Keratinocyte (primary cell): Measurements from ENCODE around the gene ACOX2. TPM values are rescaled to one million over a fixed set of nuclear protein-coding genes. Genes with fewer than 3 reads are reported as not detected.

Experiments used
- DNase-seq: peaks from one replicate; pipeline ENCODE4 v3.0.0-alpha.2; 2011; ENCODE audit warnings: low read depth, missing footprints, low spot score
- FAIRE-seq: peaks from 2 replicates; lab custom pipeline; 2011; peaks lifted over from hg19 to GRCh38; lab: Jason Lieb, UNC
- H2AFZ ChIP-seq: 2 replicates; pipeline ENCODE4 v1.6.0; 2012; ENCODE audit warnings: low read length, control low read depth, inconsistent platforms; ENCODE audit not compliant: control insufficient read depth
- H3K27ac ChIP-seq: 2 replicates; pipeline ENCODE4 v1.5.1; 2011; ENCODE audit warnings: low read length; ENCODE audit not compliant: control insufficient read depth, insufficient read depth
- H3K27me3 ChIP-seq: 3 replicates; pipeline ENCODE4 v1.6.0; 2011; ENCODE audit warnings: low read length; ENCODE audit not compliant: control insufficient read depth, insufficient read depth; ENCODE audit errors: extremely low read depth
- H3K36me3 ChIP-seq, 2 experiments: 2 replicates in 1 of 2; 3 replicates in 1 of 2; pipeline ENCODE4 v1.5.1; 2011; ENCODE audit warnings: low read length in 2 of 2, mild to moderate bottlenecking in 1 of 2; ENCODE audit not compliant: control insufficient read depth in 2 of 2, insufficient read depth in 2 of 2; ENCODE audit errors: extremely low read depth in 1 of 2
- H3K4me1 ChIP-seq: 3 replicates; pipeline ENCODE4 v1.5.1; 2011; ENCODE audit warnings: low read length; ENCODE audit not compliant: control insufficient read depth, insufficient read depth; ENCODE audit errors: extremely low read depth
- H3K4me2 ChIP-seq: 3 replicates; pipeline ENCODE4 v1.6.0; 2011; ENCODE audit warnings: low read depth, low read length; ENCODE audit not compliant: control insufficient read depth, insufficient read depth; ENCODE audit errors: extremely low read depth
- H3K4me3 ChIP-seq, 3 experiments: fragments of 200-600 bp in 1 of 3; sonication (generic) in 1 of 3; 2 replicates in 2 of 3; 3 replicates in 1 of 3; pipeline ENCODE4 v1.5.1; 2011 to 2016; ENCODE audit warnings: low read length in 3 of 3, mild to moderate bottlenecking in 3 of 3, control low read depth in 2 of 3, inconsistent platforms in 1 of 3, low read depth in 1 of 3, mixed read lengths in 1 of 3, mixed run types in 1 of 3, moderate library complexity in 1 of 3; ENCODE audit not compliant: control insufficient read depth in 2 of 3, insufficient read depth in 2 of 3; ENCODE audit errors: extremely low read depth in 1 of 3
- H3K79me2 ChIP-seq: 2 replicates; pipeline ENCODE4 v1.6.0; 2012; ENCODE audit warnings: low read length; ENCODE audit not compliant: control insufficient read depth, insufficient read depth
- H3K9ac ChIP-seq: 3 replicates; pipeline ENCODE4 v1.6.0; 2011; ENCODE audit warnings: low read length; ENCODE audit not compliant: control insufficient read depth, insufficient read depth; ENCODE audit errors: extremely low read depth
- H3K9me1 ChIP-seq: 3 replicates; pipeline ENCODE4 v1.6.0; 2011; ENCODE audit warnings: low read length; ENCODE audit not compliant: control insufficient read depth, insufficient read depth; ENCODE audit errors: extremely low read depth
- H3K9me3 ChIP-seq: 2 replicates; pipeline ENCODE4 v1.5.1; 2012; ENCODE audit warnings: low read depth, low read length; ENCODE audit not compliant: control insufficient read depth
- H4K20me1 ChIP-seq: 3 replicates; pipeline ENCODE4 v1.6.0; 2011; ENCODE audit warnings: low read length; ENCODE audit not compliant: control insufficient read depth, insufficient read depth; ENCODE audit errors: extremely low read depth
- CTCF ChIP-seq, 3 experiments: IDR thresholded peaks in 1 of 3; conservative IDR thresholded peaks in 1 of 3; optimal IDR thresholded peaks in 1 of 3; 2 replicates in 2 of 3; 3 replicates in 1 of 3; pipeline versions ENCODE3 to v1.5.1; 2011; ENCODE audit warnings: low read length in 3 of 3, mild to moderate bottlenecking in 3 of 3, moderate library complexity in 2 of 3, control low read depth in 1 of 3, inconsistent platforms in 1 of 3; ENCODE audit not compliant: insufficient read depth in 2 of 3; ENCODE audit errors: extremely low read depth in 1 of 3
- EZH2 ChIP-seq: IDR thresholded peaks from one replicate; pipeline ENCODE4 v1.6.1; 2012; ENCODE audit warnings: inconsistent platforms, mild to moderate bottlenecking, low read length, moderate library complexity
- dilution Hi-C: fragments of 300-500 bp; cut with MboI; formaldehyde crosslinking; loops from one replicate; pipeline ENCODE4 v1.7.0; 2020; ENCODE audit warnings: low sequenced_read_pairs; ENCODE audit not compliant: extremely low pct_ligation_motif_present
- polyA plus RNA-seq, 5 experiments: library from polyadenylated mRNA; depleted of rRNA in 3 of 5; stranded (reverse) in 3 of 5; stranded (forward) in 1 of 5; unstranded in 1 of 5; fragments of >200 nt; gene quantifications; 1 replicate in 1 of 5; 2 replicates in 3 of 5; 3 replicates in 1 of 5; pipeline versions ENCODE4 v1.2.1 to v1.2.3, GENCODE V29; 2011 to 2012; ENCODE audit warnings: missing spikeins in 2 of 5, low read depth in 1 of 5, low replicate concordance in 1 of 5

The ACOX2 gene
- polyA plus RNA-seq, 1 donor (not counting 4 experiments of a cell fraction or from before 2014, with no cell fraction given) = 0.20 TPM

- dilution Hi-C loops = no loop called here
- TF ChIP-seq CTCF (optimal IDR thresholded peaks at IDR 0.05 in 1 of 3, IDR thresholded peaks at IDR 0.05 in 1 of 3, conservative IDR thresholded peaks at IDR 0.05 in 1 of 3; ENCODE audit: extremely low read depth in 1 of 3, insufficient read depth in 2 of 3, low read length in 3 of 3) (no peak), EZH2 (no peak)
- FAIRE-seq = no peak
- H3K9me1 ChIP-seq = no peaks in the 10 kb centered on the region
- no peaks in the 10 kb centered on the region for H4K20me1 ChIP-seq
- no peak overlapping the region for H2AFZ ChIP-seq
- no peaks in the 10 kb centered on the region for H3K36me3 ChIP-seq
- H3K9ac ChIP-seq = no peak overlapping the region
- H3K4me1 ChIP-seq = peaks cover 3% of the 10 kb centered on the region
- no peaks in the 10 kb centered on the region for H3K9me3 ChIP-seq
- H3K79me2 ChIP-seq = no peaks in the 10 kb centered on the region
- H3K4me3 ChIP-seq = no peak overlapping the region
- no peak overlapping the region for H3K4me2 ChIP-seq
- no peaks in the 10 kb centered on the region for H3K27me3 ChIP-seq
- H3K27ac ChIP-seq = no peak overlapping the region
- no peak for DNase-seq
These were observed 2.1 kb downstream of the ACOX2 start for GRCh38 chr3:58534592-58535494.

GRCh38 chr3:58532794-58533220 lies 4.2 kb downstream of the ACOX2 start:
- peak; percentile 9 for DNase-seq
- TF ChIP-seq CTCF (optimal IDR thresholded peaks at IDR 0.05 in 1 of 3, IDR thresholded peaks at IDR 0.05 in 1 of 3, conservative IDR thresholded peaks at IDR 0.05 in 1 of 3; ENCODE audit: extremely low read depth in 1 of 3, insufficient read depth in 2 of 3, low read length in 3 of 3) (peak; percentile 90 to 96 (median 94)), EZH2 (no peak)
- H3K9ac ChIP-seq = no peak overlapping the region
- no peaks in the 10 kb centered on the region for H3K79me2 ChIP-seq
- no peaks in the 10 kb centered on the region for H3K36me3 ChIP-seq
- dilution Hi-C loops = no loop called here
- no peak overlapping the region for H3K4me2 ChIP-seq
- peaks cover 14% of the 10 kb centered on the region for H3K4me1 ChIP-seq
- no peak overlapping the region for H3K4me3 ChIP-seq
- H3K9me3 ChIP-seq = no peaks in the 10 kb centered on the region
- peak; percentile 48 for FAIRE-seq
- no peaks in the 10 kb centered on the region for H3K9me1 ChIP-seq
- H3K27ac ChIP-seq = no peak overlapping the region
- no peak overlapping the region for H2AFZ ChIP-seq
- H3K27me3 ChIP-seq = no peaks in the 10 kb centered on the region
- no peaks in the 10 kb centered on the region for H4K20me1 ChIP-seq
